ENCODE results near the gene PDS5A.
"Not testable (repeated sequence)": the region's sequence is repeated elsewhere in the genome, so short reads cannot be mapped to it uniquely, and the experiment has no call there.

PDS5A gene

GRCh38 chr4:39852636-39853035 is 125.1 kb downstream of the PDS5A start:
- no peak for TF ChIP-seq GATA1 (IDR thresholded peaks at IDR 0.05; ENCODE audit: low read depth, low read length)
- TF ChIP-seq POLR2A (IDR thresholded peaks at IDR 0.05; ENCODE audit: low read length) = no peak
- DNase-seq = no peak

DNA sequence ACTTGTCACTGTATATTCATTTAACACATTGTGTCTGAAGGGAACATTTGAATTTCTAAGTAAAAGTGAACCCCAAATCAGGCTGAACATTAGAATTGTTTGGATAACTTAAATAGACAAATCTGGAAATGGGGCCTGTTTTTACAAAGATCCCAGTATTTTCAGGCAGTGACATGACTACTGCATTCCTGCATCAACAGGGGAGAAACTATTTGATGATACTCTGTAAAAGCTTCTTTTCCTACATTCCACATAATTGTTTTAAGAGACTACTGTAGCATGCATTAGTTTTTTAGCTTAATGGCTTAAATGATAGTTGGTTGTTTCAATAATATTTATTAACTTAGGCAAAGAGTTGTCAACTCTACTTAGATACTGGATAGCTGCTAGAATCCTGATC is 127.0 kb downstream of the PDS5A start:
- no peak for DNase-seq
- no peak for TF ChIP-seq POLR2A (IDR thresholded peaks at IDR 0.05; ENCODE audit: low read length)
- TF ChIP-seq GATA1 (IDR thresholded peaks at IDR 0.05; ENCODE audit: low read depth, low read length) = no peak

- TF ChIP-seq POLR2A (IDR thresholded peaks at IDR 0.05; ENCODE audit: low read length) (no peak), GATA1 (IDR thresholded peaks at IDR 0.05; ENCODE audit: low read depth, low read length) (no peak)
- DNase-seq = no peak
Measured at GRCh38 chr4:39846705-39847104, 131.0 kb downstream of the PDS5A start.

- DNase-seq = no peak
- no peak for TF ChIP-seq GATA1 (IDR thresholded peaks at IDR 0.05; ENCODE audit: low read depth, low read length)
- no peak for TF ChIP-seq POLR2A (IDR thresholded peaks at IDR 0.05; ENCODE audit: low read length)
Measured at GRCh38 chr4:39846120-39846519, 131.6 kb downstream of the PDS5A start.

- TF ChIP-seq GATA1 (IDR thresholded peaks at IDR 0.05; ENCODE audit: low read depth, low read length) (no peak), POLR2A (IDR thresholded peaks at IDR 0.05; ENCODE audit: low read length) (no peak)
- no peak for DNase-seq
Measured at GRCh38 chr4:39841894-39842293, 135.8 kb downstream of the PDS5A start.

DNA sequence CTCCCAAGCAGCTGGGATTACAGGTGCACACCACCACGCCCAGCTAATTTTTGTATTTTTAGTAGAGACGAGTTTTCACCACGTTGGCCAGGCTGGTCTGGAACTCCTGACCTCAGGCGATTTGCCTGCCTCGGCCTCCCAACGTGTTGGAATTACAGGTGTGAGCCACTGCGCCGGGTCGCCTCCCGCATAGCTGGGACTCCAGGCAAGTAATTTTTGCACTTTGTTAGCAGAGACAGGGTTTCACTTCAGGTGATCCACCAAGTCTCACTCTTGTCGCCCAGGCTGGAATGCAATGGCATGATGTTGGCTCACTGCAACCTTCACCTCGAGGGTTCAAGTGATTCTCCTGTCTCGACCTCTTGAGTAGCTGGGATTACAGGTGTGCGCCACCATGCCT is 137.2 kb downstream of the PDS5A start:
- not testable (repeated sequence) for DNase-seq

- DNase-seq = no peak
- TF ChIP-seq POLR2A (IDR thresholded peaks at IDR 0.05; ENCODE audit: low read length) (no peak), GATA1 (IDR thresholded peaks at IDR 0.05; ENCODE audit: low read depth, low read length) (no peak)
Measured at GRCh38 chr4:39840027-39840426, 137.7 kb downstream of the PDS5A start.

DNA sequence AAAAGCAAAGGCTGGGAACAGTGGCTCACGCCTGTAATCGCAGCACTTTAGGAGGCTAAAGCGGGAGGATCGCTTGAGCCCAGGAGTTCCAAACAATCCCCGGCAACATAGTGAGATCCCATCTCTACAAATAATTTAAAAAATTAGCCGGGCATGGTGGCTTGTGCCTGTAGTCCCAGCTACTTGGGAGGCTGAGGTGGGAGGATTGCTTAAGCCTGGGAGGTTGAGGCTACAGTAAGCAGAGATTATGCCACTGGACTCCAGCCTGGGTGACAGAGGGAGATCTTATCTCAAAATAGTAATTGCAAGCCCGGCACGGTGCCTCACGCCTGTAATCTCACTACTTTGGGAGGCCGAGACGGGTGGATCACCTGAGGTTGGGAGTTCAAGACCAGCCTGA is 139.3 kb downstream of the PDS5A start:
- DNase-seq = not testable (repeated sequence)

DNA sequence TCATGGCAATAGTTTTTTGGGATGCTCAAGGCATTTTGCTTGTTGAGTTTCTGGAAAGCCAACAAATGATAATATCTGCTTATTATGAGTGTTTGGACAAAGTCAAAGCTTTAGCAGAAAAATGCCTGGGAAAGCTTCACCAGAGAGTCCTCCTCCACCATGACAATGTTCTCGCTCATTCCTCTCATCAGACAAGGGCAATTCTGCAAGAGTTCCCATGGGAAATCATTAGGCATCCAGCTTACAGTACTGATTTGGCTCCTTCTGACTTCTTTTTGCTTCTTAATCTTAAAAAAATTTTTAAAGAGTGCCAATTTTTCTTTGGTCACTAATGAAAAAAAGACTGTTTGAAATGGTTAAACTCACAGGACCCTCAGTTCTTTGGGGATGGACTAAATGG is 143.4 kb downstream of the PDS5A start:
- TF ChIP-seq POLR2A (IDR thresholded peaks at IDR 0.05; ENCODE audit: low read length) = no peak
- DNase-seq = no peak

DNA sequence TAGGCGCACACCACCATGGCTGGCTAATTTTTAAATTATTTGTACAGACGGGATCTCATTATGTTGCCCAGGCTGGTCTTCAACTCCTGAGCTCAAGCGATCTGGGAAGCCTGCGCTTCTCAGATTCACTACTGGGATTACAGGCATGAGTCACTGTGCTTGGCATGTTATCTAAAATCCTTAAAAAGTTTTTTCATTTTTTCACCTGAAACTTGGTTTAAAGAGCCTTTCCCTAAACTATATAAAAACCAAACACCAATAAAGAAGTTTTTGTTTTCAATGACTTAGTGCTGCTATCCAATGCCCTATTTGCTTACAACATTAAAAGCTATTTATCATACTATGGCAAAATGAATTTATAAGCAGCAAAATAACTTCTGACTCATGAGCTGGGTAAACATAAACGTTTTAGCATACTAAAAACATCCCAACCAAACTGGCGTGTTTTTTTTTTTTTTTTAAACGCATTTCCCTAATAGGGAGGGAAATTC is 151.9 kb downstream of the PDS5A start:
- no peak for DNase-seq
- TF ChIP-seq POLR2A (IDR thresholded peaks at IDR 0.05; ENCODE audit: low read length) (no peak), GATA1 (IDR thresholded peaks at IDR 0.05; ENCODE audit: low read depth, low read length) (no peak)

DNA sequence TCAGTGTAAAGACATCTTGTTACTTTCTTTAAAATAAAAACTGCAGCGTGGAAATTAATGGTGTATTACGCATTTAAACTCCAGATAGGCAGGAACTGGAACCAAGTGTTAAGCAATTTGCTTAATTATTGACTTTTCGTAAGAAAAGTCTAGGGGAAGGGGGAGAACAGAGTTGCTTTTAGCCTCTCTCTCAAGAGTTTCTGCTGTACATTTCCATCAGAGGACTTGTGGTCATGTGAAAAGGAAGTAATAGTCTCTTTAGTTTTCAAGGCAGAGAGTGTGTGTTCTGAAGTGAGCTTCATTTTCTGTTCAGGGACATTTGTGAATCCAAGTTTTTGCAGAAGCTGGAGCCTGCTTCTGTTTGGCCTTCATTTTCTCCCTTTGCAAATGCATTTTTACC is 152.6 kb downstream of the PDS5A start:
- TF ChIP-seq GATA1 (IDR thresholded peaks at IDR 0.05; ENCODE audit: low read depth, low read length) = no peak
- no peak for TF ChIP-seq POLR2A (IDR thresholded peaks at IDR 0.05; ENCODE audit: low read length)
- DNase-seq = no peak

DNA sequence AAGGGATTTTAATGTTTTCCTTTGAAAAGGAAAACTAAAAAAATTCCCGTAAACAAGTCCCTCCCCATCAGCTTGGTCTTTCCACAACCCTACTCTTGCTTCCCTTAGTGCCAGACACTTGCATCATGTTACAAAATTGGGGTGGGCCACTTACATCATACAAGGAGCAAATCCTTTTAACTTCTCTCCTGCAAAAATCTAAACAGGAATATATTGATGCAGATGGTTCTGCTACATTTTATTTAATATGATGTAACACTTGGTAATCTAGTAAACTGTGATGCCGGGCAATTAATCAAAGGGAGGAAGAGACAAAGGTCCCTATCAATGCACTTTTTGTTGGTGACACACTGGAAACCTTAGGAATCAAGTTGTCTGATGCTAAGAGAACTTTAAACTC is 154.5 kb downstream of the PDS5A start:
- peak; percentile 7 to 38 for DNase-seq

GRCh38 chr4:39822662-39823061 is 155.0 kb downstream of the PDS5A start:
- TF ChIP-seq POLR2A (IDR thresholded peaks at IDR 0.05; ENCODE audit: low read length) (no peak), GATA1 (IDR thresholded peaks at IDR 0.05; ENCODE audit: low read depth, low read length) (no peak)
- no peak for DNase-seq

More for the DNA sequence above, 154.5 kb downstream of the PDS5A start:
- TF ChIP-seq POLR2A (IDR thresholded peaks at IDR 0.05; ENCODE audit: low read length) (no peak), GATA1 (IDR thresholded peaks at IDR 0.05; ENCODE audit: low read depth, low read length) (no peak)

GRCh38 chr4:39821951-39822350 is 155.8 kb downstream of the PDS5A start:
- no peak for DNase-seq
- TF ChIP-seq POLR2A (IDR thresholded peaks at IDR 0.05; ENCODE audit: low read length) = no peak
- TF ChIP-seq GATA1 (IDR thresholded peaks at IDR 0.05; ENCODE audit: low read depth, low read length) = no peak

DNA sequence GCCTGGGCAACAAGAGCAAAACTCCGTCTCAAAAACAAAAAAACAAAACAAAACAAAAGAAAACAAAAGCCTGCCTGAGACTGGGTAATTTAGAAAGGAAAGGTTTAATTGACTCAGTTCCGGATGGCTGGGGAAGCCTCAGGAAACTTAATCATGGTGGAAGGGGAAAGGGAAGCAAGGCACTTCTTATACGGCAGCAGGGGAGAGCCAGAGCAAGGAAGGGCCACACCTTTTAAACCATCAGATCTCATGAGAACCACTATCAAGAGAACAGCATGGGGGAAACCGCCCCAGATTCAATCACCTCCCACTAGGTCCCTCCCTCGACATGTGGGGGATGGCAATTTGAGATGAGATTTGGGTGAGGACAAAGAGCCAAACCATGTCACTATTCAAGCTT is 157.5 kb downstream of the PDS5A start:
- peak; percentile 19 to 59 for DNase-seq
- no peak for TF ChIP-seq GATA1 (IDR thresholded peaks at IDR 0.05; ENCODE audit: low read depth, low read length)
- TF ChIP-seq POLR2A (IDR thresholded peaks at IDR 0.05; ENCODE audit: low read length) = no peak

GRCh38 chr4:39818646-39819045 is 159.1 kb downstream of the PDS5A start:
- no peak for DNase-seq
- no peak for TF ChIP-seq POLR2A (IDR thresholded peaks at IDR 0.05; ENCODE audit: low read length)
- TF ChIP-seq GATA1 (IDR thresholded peaks at IDR 0.05; ENCODE audit: low read depth, low read length) = no peak

Data from erythroblast (primary cell).